Measurements from ENCODE around the gene PRM1. TPM values are rescaled to one million over a fixed set of nuclear protein-coding genes. Genes with fewer than 3 reads are reported as not detected.
A peak's percentile ranks its signal among the peaks of the same experiment; 100 is the strongest.

The PRM1 gene
- total RNA-seq, 2 donors from 2014 or later, result not detected

GRCh38 chr16:11251525-11252481 is 29.3 kb downstream of the PRM1 start:
- H3K4me1 Mint-ChIP-seq, result peaks cover under 1% of the 10 kb centered on the region
- H3K27ac Mint-ChIP-seq, result peak overlapping the region; percentile 49
- Histone ChIP-seq H3K4me3 (ENCODE audit: low read length) (no peak overlapping the region), H3K9ac (ENCODE audit: extremely low read depth, low read length, poor library complexity, severe bottlenecking) (no peak overlapping the region), H3K27me3 (ENCODE audit: control insufficient read depth, insufficient read depth, low read length, poor library complexity, severe bottlenecking) (no peaks in the 10 kb centered on the region), H3K4me1 (ENCODE audit: control insufficient read depth, insufficient read depth, low read length) (no peaks in the 10 kb centered on the region), H3K27ac (ENCODE audit: low read depth, low read length) (no peak overlapping the region), H3K36me3 (ENCODE audit: control insufficient read depth, insufficient read depth, low read length) (no peaks in the 10 kb centered on the region), H3K9me3 (ENCODE audit: control insufficient read depth, low read length) (no peaks in the 10 kb centered on the region)
- H3K4me3 Mint-ChIP-seq, result no peak overlapping the region
- H3K36me3 Mint-ChIP-seq (ENCODE audit: low read depth), result no peaks in the 10 kb centered on the region
- WGBS, 2 experiments (ENCODE audit: insufficient coverage in 1 of 2, insufficient read length in 1 of 2), result 91 to 95% methylated on average over 7 to 18 of the region's 18 CpGs
- H3K9me3 Mint-ChIP-seq, result no peaks in the 10 kb centered on the region
- H3K27me3 Mint-ChIP-seq (ENCODE audit: insufficient read depth), result peaks cover 3% of the 10 kb centered on the region
- no peak for DNase-seq
- TF ChIP-seq, protein P1, sequence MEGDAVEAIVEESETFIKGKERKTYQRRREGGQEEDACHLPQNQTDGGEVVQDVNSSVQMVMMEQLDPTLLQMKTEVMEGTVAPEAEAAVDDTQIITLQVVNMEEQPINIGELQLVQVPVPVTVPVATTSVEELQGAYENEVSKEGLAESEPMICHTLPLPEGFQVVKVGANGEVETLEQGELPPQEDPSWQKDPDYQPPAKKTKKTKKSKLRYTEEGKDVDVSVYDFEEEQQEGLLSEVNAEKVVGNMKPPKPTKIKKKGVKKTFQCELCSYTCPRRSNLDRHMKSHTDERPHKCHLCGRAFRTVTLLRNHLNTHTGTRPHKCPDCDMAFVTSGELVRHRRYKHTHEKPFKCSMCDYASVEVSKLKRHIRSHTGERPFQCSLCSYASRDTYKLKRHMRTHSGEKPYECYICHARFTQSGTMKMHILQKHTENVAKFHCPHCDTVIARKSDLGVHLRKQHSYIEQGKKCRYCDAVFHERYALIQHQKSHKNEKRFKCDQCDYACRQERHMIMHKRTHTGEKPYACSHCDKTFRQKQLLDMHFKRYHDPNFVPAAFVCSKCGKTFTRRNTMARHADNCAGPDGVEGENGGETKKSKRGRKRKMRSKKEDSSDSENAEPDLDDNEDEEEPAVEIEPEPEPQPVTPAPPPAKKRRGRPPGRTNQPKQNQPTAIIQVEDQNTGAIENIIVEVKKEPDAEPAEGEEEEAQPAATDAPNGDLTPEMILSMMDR (conservative IDR thresholded peaks at IDR 0.05), result no peak

DNA sequence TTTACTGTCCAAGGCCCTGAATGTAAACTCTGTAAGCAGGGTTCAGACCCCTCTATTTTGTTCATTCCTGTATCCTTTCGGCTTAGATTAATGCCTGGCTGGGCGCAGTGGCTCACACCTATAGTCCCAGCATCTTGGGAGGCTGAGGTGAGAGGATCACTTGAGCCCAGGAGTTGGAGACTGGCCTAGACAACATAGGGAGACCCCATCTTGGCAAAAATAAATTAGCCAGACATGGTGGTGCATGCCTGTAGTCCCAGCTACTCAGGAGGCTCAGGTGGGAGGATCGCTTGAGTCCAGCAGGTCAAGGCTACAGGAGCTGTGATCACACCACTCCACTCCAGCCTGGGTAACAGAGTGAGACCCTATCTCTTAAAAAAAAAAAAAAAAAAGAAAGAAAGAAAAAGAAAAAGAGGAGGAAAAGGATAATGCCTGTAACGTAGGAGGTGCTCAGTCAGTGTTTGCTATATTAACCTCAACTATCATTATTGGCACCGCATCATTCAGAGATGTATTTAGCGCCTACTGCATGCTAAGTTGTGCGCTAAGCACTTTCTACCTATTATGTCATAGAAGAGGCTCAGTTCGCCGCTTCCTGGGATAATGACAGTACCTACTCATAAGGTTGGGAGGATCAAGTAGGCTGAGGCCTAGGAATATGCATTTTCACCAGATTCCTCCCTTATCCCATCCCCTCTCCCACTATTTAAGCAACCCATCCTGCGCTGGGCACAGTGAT is 30.2 kb downstream of the PRM1 start:
- H3K4me3 Mint-ChIP-seq, result no peak overlapping the region
- no peak overlapping the region for H3K9ac ChIP-seq (ENCODE audit: extremely low read depth, low read length, poor library complexity, severe bottlenecking)
- 94 to 100% methylated on average over 3 to 10 of the region's 10 CpGs for WGBS, 2 experiments (ENCODE audit: insufficient coverage in 1 of 2, insufficient read length in 1 of 2)
- H3K36me3 Mint-ChIP-seq (ENCODE audit: low read depth), result no peaks in the 10 kb centered on the region
- no peaks in the 10 kb centered on the region for H3K36me3 ChIP-seq (ENCODE audit: control insufficient read depth, insufficient read depth, low read length)
- no peaks in the 10 kb centered on the region for H3K27me3 Mint-ChIP-seq (ENCODE audit: insufficient read depth)
- no peaks in the 10 kb centered on the region for H3K9me3 Mint-ChIP-seq
- H3K27ac Mint-ChIP-seq, result no peak overlapping the region
- no peak overlapping the region for H3K4me3 ChIP-seq (ENCODE audit: low read length)
- no peaks in the 10 kb centered on the region for H3K4me1 Mint-ChIP-seq
- H3K9me3 ChIP-seq (ENCODE audit: control insufficient read depth, low read length), result no peaks in the 10 kb centered on the region
- no peak overlapping the region for H3K27ac ChIP-seq (ENCODE audit: low read depth, low read length)
- TF ChIP-seq, protein P1 (conservative IDR thresholded peaks at IDR 0.05), result no peak
- no peaks in the 10 kb centered on the region for H3K27me3 ChIP-seq (ENCODE audit: control insufficient read depth, insufficient read depth, low read length, poor library complexity, severe bottlenecking)
- no peaks in the 10 kb centered on the region for H3K4me1 ChIP-seq (ENCODE audit: control insufficient read depth, insufficient read depth, low read length)
- DNase-seq, result no peak

GRCh38 chr16:11250091-11250785 is 30.9 kb downstream of the PRM1 start:
- Histone ChIP-seq H3K4me1 (ENCODE audit: control insufficient read depth, insufficient read depth, low read length) (no peaks in the 10 kb centered on the region), H3K27me3 (ENCODE audit: control insufficient read depth, insufficient read depth, low read length, poor library complexity, severe bottlenecking) (no peaks in the 10 kb centered on the region), H3K36me3 (ENCODE audit: control insufficient read depth, insufficient read depth, low read length) (no peaks in the 10 kb centered on the region), H3K27ac (ENCODE audit: low read depth, low read length) (no peak overlapping the region), H3K9ac (ENCODE audit: extremely low read depth, low read length, poor library complexity, severe bottlenecking) (no peak overlapping the region), H3K4me3 (ENCODE audit: low read length) (no peak overlapping the region), H3K9me3 (ENCODE audit: control insufficient read depth, low read length) (no peaks in the 10 kb centered on the region)
- no peaks in the 10 kb centered on the region for H3K36me3 Mint-ChIP-seq (ENCODE audit: low read depth)
- peak; percentile 78 for DNase-seq
- no peaks in the 10 kb centered on the region for H3K27me3 Mint-ChIP-seq (ENCODE audit: insufficient read depth)
- H3K4me3 Mint-ChIP-seq, result no peak overlapping the region
- no peak overlapping the region for H3K27ac Mint-ChIP-seq
- TF ChIP-seq, protein P1 (conservative IDR thresholded peaks at IDR 0.05), result no peak
- H3K4me1 Mint-ChIP-seq, result no peaks in the 10 kb centered on the region
- 85 to 87% methylated on average over 10 to 16 of the region's 16 CpGs for WGBS, 2 experiments (ENCODE audit: insufficient coverage in 1 of 2, insufficient read length in 1 of 2)
- no peaks in the 10 kb centered on the region for H3K9me3 Mint-ChIP-seq
